HG03460 (cell line): Measurements from ENCODE around the gene DLG5.

Experiments used
- ATAC-seq: cut with Tn5 transposase; IDR thresholded peaks from one replicate; pipeline ENCODE4 v1.9.1; 2021; ENCODE audit not compliant: unreplicated experiment

The DLG5 gene

DNA sequence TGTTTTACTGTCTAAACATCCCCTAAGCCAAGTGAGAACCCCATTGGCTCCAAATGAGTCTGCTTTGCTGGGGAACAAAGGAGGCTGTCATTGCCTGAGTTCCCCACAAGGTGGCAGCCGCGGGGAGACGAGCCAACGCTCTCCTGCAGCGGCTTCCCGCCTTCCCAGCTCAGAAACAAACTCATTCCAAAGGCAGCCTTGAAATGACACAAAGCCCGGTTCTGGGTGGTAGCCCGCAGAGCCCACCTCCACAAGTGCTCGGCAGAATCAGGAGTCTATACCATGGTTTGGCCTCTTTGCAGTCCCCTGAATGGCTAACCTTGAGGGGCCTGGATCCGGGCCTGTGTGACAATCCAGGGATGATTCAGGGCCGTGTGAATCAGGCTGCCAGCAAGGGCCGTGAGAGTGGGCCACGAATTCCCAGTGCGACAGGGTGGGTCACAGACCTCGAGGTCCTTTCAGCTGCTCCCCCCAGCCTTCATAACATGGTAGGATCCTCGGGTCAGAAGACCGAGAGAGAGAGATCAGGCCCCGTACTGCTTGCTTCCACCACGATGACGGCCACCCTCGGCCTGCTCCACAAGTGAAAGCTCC, 79.7 kb downstream of the DLG5 start:
- no peak for ATAC-seq

- no peak for ATAC-seq
Observed at GRCh38 chr10:77845451-77845850, 81.1 kb downstream of the DLG5 start.

- ATAC-seq, result no peak
Observed at GRCh38 chr10:77844713-77845445, 81.7 kb downstream of the DLG5 start.

GRCh38 chr10:77844177-77844576, 82.4 kb downstream of the DLG5 start:
- no peak for ATAC-seq

- ATAC-seq, result no peak
Observed at GRCh38 chr10:77843264-77843663, 83.3 kb downstream of the DLG5 start.

DNA sequence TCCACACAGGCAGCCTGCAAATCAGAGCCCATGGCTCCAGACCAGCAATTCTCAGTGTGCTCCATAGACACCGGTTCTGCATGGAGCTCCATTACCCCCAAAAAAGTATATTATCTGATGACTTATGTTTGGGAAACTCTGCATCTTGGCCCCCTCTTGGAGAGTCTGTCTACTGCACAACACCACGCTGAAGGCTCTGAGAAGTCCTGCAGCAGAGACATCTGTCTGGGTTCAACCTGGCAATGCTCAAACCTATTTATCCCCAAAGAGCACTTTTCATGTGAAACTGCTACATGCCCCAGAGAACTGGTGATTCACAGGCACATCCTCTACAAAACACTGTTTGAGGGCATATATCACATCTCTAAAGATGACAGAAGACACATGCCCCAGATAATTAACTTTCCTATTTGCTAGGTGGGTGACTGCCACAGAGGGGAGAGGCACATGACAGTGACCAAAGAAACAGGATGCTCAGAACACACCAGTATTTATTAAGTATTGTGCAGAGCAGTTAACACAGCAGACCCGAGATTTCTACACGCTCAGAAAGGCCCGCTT, 83.8 kb downstream of the DLG5 start:
- ATAC-seq, result no peak

DNA sequence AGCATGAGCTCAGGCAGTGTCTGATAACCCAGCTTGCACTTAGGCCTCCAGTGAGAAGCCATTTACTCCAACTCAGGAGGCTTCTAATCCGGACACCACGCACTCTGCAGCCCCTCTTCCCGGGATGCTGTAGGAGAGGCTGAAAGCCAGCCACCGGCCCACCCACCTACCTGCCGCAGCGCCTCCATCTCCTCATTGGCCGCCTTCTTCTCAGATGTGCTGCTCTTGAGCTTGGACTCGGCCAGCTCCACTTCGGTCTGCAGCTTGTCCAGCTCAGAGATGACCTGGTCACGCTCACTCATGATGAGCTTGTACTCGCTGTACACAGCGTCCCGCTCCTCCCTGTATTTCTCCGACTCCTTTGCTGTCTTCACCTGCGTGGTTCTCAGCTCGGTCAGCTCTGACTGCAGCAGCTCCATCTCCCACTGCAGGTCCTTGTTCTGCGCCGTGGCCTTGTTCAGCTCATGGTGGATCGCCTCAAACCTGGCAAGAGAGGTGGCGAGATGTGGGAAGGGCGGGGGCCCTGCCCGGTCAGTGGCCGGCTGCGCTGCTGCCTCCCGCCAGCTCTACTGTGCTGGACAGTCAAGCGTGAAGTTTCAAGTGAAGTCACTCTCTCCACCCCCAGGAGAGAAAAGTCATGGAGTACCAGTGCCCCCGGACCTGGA, 84.7 kb downstream of the DLG5 start:
- no peak for ATAC-seq

- ATAC-seq, result no peak
Observed at GRCh38 chr10:77840636-77841035, 85.9 kb downstream of the DLG5 start.

GRCh38 chr10:77837925-77838595, 88.5 kb downstream of the DLG5 start:
- no peak for ATAC-seq

- peak; percentile 76 for ATAC-seq
Observed at GRCh38 chr10:77837248-77837924, 89.2 kb downstream of the DLG5 start.

GRCh38 chr10:77836299-77836820, 90.2 kb downstream of the DLG5 start:
- ATAC-seq, result peak; percentile 69

- no peak for ATAC-seq
Observed at GRCh38 chr10:77835669-77836086, 90.9 kb downstream of the DLG5 start.

DNA sequence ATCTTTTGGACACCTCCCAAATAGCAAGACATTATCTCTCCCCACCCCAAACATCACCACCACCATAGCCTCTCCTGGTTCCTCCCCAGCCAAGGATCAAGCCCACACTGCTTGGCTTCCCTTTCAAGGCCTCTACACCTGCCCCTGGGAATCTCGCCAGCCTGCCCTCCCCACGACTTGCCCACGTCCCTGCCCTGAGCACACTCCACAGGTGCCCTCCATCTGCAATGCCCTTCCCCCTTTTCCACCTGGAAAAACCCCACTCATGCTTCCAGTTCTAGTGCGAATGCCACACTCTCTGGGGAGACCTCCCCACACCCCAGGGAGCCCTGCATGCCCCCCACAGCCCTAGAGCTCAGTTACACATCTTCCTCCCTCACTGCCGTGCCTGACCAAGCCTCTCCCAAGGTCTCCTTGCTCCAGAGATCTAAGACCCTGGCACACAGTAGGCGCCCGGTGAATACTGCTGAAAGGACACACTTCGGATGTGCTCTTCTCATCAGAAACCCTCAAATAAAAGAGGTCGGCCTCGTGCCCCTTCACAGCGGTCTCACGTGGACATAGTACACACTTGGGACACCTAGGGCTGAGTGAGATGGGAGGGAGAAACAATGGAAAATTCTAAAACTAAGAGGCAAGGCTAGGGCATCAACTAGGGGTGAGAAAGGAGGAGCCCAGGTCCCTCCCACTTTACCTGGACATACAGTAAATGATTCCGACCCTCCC, 91.4 kb downstream of the DLG5 start:
- ATAC-seq, result no peak

GRCh38 chr10:77834540-77834939, 92.0 kb downstream of the DLG5 start:
- ATAC-seq, result no peak

DNA sequence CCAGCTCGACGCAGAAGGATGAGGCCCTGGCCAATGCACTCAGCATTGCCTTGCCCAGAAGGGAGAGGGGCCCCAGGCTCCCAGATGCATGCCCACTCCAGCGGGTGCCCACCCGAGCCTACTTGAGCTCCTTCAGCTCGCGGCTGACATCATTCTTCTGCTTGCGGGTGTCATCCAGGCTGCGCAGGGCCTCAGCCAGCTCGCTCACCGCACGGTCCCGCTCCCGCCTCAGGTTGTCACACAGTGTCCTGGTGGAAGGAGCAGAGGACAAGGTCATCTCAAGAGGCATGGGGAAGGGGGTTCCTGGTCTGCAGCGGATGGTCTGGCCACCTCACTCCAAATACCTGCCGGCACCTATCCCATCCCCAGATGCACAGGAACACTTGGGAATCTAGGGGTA, 92.8 kb downstream of the DLG5 start:
- ATAC-seq, result no peak

DNA sequence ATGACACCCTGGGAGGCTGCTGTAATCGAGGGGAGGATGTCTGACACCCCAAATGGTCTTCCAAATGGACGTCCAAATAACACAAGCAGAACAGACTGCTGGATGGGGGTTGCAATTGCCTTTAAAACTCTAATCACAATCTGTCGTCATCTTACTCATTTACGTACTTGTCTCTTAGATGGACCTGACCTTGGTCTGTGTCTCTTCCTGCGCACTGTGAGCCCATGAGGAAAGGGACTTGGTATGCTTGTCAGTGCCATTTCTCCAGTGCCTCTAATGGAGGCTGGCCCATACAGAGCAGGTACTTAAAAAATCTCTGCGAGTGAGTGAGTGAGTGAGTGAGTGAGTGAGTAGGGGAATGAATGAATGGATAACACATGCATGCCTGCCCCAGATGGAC, 93.3 kb downstream of the DLG5 start:
- ATAC-seq, result no peak

- no peak for ATAC-seq
Observed at GRCh38 chr10:77832238-77832637, 94.3 kb downstream of the DLG5 start.

DNA sequence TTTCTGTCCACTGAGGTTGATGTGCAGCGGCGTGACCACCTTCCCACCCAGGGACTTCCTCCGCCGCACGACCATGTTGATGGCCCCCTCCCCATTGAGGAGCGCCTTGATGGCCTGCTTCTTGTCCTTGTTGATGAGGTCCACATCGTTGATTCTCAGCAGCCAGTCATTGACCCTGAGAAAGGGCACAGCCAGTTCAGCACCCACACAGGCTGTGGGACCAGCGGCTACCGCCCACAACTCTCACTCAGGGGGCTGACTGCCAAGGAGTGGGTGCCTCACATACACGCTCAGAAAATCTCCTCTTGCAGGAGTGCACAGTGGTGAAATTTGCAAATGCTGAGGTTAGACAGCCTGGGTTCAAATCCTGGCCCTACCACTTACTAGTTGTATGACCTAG, 97.2 kb downstream of the DLG5 start:
- no peak for ATAC-seq

- ATAC-seq, result no peak
Observed at GRCh38 chr10:77828377-77828776, 98.2 kb downstream of the DLG5 start.

GRCh38 chr10:77827366-77827765, 99.2 kb downstream of the DLG5 start:
- ATAC-seq, result no peak
